CD4-positive, alpha-beta T cell treated with Interleukin-17A for 4 hours (primary cell): Measurements from ENCODE around the gene MTCL1.

Experiments
- DNase-seq: peaks from one replicate; pipeline ENCODE4 v3.0.0-alpha.2; 2020; ENCODE audit warnings: mixed read lengths

The MTCL1 gene

DNA sequence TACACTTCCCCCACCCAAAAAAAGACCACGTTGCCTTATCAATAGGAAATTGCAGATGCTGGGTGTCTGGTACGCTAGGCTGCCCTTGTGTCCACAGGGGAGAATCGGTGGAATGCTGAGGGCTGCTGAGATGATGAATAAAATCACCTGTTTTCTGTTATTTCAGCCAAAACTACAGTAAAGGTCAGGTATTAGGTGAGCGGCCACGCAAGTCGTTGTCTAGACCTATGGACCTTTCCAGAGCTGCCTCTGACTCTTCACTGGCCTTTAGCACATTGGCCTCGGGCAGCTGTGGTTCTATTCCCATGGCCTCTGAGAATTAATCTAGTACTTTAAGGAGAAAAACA, 89.6 kb downstream of the MTCL1 start:
- DNase-seq: no peak

DNA sequence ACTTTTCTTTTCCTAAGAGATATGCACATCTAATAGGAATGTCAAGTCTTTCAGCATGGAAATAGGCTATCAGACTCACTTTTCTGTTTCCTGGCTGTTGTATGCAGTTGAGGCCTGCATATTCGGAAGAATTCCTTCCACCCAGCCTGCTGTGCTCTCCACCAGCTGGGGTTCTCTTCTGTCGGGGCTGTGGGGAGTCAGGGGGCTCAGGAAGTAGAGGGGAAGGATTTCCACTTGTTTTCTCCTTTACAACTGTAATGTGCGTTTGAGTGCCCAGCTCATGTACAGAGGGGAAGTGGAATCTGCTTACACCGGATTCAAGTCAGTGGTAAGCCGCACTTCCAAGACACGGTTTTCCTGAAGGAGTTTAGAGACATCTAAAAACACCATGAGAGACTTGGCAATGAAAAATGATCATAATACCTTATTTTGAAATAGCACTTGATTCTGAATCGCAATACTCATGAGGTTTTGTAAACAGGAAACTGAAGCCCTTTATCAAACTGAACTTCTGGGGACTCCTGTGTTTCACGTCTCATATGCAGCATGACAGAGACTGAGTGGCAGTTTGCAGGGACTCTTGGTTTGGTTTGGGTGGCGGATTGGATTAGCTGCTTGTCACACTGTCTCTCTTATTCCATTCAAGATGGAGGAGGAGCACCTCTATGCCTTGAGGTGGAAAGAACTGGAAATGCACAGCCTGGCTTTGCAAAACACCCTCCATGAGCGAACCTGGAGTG, 90.4 kb downstream of the MTCL1 start:
- no peak for DNase-seq

DNA sequence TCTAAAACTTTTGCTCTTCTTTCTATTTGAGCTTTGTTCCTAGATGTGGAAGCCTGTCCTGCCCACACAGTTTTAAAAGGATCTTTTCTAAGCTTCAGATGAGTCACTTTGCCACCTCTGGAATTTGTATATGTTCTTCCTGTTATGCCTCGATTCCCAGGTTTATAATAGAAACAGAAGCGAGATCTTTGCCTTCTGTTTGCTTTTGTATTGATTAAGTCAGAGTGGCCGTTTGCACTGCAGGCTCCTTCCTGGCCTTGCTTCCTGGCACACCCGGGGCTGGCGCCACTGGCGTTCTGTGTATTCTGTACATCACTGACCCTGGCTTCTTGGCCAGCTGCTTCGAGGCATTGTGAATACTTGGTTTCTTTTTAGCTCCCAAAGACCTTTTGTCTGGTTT, 91.8 kb downstream of the MTCL1 start:
- DNase-seq: no peak

DNA sequence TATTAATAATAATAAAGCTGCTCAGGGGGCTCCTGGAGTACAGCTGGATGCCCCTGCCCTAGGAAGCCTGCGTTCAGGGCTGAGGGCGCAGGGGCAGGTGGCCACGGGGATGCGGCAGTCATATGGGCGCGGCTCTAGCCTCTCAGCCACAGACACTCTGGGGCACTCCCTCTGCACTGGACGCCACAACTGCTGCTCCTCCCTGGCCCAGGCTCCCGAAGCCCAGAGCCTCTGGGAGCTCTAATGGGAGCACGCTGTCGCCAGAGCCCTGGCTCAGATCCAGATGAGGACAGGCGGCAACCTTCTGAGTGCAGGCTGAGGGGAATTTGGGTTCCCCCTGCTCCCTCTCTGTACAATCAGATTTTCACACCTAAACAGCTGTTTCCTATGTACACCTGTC, 93.6 kb downstream of the MTCL1 start:
- no peak for DNase-seq

DNA sequence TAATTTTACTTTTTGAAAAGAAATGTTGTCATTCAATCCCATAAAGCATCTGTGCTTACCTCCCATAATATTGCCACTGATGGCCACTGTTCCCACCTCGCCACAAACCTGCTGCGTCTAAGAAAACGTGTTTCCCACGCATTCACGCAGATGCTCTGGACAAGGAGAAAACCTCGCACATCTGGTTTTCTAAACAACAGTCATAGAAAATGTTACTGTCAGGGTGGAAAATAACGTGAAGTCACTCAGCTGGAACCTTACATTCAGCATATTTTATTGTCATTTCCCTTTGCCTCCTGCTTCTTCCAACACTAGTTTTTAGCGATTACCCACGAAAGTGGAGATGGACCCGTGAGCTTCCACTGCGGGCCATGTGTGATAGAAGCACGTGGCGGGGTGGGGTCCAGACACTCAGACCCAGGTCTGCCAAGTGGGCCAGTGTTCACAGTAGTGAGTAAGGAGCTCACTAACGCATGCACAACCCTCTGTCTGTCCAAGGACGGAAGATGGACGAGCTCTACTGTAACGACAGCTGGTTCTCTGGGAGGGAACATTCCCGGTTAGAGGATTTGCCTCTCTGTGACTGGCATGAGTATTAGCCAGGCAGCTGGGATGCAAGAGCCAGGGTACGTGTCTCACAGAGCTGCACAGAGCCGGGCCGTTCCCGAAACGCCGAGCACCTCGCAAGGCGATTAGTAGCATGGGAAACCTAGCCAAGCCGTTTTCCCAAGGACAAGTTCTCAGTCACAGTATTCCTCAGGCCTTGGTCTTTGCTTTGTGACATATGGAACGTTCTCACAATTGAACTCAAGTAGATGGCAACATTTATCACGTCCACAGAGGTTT, 94.5 kb downstream of the MTCL1 start:
- DNase-seq: no peak

DNA sequence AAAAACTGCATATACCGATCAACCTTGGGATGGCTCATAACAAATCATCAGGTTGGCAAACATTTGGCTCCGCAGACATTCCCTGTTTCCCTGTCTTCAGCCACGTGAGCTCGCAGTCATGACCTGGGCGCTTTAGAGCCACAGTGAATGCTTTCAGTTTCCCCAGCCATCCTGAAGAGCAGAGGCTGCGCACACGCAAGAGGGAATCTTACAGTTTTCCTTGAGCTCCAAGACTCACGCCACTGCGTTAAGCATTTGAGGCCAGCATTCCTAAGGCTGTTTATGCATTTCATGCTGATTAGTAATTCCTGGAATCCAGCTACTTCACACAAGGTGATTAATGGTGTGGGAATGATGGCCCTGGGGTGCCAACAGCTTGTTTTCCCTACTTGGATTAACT, 95.1 kb downstream of the MTCL1 start:
- DNase-seq: no peak

DNA sequence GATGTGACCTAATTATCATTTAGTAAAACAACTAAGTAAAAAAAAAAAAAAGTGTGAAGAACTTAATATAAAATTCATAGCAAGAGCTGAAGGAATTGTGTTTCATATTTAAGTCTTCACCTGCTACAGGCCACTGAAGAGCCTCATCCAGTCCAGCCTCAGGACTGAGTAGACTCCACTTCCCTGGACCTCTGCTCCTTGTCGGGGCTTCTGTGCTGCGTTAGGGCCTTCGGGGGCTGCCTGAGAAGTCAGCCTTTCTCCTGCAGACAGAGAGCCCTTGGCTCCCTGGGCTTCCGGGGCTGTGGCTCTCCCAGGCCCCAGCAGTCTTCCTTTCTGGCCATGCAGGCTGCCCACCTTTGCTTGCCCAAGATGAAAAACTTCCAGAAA, 95.5 kb downstream of the MTCL1 start:
- no peak for DNase-seq

DNA sequence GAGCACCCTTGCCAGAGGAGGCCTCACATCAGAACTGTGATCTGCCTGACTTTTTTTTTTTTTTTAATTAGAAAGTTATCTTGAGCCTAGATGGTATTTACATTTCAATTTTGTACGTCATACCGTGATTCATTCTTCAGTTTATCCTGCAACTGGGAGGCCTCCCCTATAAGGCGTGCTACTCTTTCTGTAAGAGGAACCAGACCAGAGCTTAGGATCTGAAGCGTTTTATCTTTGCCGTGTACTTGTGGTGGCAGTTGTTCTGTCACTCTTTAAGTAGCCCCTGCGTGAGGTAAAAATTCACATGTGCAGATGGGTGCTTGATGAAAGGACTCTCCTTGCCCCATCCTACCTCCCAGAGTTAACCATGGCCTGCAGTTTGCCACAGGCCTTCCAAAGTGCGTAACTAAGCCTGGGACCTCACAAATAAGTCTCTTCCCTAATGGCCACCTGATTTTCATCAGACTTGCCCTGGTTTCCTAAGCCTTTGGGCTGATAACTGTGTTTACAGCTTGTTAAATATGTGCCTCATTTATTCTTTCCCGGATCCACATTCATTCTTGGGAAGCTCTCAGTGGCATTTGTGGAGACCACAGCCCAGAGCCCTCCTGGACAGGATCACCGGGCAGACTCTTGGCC, 96.0 kb downstream of the MTCL1 start:
- DNase-seq: no peak

DNA sequence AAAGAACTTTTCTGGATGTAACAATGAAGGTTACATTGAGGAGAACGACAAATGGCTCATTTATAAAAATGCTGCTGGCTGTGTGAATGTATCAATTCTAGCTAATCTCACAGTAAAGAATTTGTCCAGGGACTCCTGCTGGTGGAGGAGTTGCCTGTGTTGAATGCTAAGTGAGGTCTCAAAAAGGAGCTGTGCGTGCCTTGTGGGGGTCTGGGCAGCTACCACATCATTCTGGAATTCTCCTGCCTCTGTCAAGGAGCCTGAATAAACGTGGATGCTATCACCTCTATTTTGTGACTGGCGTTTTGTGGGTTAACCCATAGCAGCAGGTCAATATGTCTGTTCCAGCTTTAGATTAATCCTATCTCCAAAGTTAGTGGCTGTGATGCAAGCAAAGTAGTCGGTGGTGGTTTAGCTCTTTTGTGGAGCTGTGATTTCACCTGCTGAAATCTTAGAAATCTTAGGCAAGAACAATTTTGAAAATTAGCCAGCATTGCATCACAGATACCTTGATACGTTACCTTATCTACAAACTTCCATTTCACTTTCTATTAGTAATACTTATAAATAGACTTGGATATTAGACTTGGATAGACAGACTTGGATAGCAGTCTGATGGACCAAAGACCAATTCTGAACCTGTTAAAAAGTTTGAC, 96.8 kb downstream of the MTCL1 start:
- no peak for DNase-seq

DNA sequence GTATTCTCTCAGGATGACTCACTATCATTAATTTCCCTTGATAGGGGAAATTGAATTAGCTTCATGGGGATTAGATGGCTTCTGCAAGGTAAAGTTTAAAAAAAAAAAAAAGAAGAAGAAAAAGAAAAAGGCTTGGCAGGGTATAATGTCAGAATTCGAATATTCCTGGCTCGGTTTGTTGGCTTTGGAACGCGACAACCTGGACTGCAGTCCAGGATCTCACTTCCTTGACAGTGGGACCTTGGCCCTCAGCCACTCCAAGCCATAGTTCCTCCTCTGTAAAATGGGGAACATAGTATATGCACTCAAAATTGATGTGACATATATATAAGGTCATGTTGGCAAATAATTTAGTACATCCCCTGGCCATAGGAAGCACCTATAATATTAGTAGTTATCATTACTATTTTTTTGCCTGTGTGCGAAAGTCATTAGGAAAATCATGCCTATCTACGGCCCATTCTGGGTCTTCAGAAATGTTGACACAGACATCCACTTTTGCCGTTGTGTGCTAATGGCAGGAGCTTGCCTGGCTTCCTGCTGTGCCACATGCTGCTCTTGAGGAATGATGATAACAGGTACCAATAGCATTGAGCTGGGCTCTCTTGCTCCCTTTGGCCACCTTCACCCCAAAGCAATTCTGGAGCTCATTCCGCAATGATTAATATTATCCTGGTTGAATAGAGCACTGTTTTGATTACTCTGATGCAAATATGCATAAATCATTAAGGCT, 97.9 kb downstream of the MTCL1 start:
- no peak for DNase-seq

DNA sequence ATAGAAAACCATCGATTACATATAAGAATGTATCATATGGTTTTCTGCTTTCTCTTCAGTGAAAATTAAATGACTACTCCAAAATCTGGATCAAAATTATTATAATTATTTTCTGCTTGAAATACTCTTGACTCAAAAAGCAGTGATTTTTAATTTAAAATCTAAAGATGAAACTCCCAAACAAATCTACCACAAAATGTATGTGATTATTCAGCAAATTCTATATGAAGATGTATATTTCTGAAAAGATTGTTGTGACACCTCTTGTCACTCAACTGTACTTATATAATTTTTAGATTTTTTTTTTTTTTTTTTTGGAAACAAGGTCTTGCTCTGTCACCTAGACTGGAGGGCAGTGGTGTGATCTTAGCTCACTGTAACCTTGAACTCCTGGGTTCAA, 98.6 kb downstream of the MTCL1 start:
- no peak for DNase-seq

DNA sequence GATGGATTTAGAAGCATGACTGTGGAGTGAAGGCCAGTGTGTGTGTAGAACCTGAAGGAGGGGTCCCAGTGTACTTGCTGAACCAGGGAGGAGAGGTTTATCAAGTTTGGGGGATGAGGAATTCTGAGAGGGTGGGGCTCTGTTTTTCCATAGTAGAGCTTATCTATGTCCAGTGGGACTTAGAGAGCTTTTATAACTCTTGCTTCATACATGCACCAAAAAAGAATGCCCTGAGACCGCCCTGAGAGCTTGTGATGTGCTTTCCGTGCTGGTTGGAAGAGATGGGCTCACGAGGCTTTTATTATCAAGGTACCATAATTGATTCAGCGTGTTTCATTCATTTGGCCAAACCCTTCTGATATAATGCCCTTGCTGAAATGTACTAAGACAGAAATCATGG, 100.2 kb downstream of the MTCL1 start:
- DNase-seq: no peak

DNA sequence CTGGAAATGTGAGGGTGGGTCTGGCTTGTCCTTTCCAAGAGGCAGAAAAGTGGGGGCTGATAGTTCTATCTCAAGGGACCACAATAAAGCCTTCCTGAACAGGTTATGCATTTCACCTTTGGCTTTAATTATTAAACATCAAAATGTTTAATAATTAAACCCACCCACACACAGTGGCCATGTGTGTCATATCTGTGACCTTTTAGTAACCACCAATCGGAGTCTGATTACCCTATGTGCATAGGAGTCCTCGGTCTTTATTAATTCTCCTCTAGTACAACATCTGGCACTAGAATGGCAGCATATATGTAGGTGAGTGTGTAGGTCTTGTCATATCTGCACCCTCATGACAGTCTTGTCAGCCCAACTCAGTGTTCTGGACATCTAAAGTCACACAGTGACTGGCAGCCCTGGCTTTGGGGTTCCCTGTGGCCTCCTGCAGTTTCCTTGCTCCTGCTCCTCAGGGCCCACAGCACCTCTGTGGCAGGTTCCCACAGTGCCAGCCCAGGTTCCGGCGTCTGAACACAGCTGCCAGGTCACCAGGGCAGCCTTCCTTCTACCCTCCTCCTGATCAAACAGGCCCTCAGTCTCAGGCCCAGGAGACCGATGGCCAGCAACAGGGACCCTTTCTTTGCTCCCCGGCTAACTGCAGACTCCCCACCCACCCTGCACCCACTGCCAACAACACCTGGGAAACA, 100.9 kb downstream of the MTCL1 start:
- no peak for DNase-seq

DNA sequence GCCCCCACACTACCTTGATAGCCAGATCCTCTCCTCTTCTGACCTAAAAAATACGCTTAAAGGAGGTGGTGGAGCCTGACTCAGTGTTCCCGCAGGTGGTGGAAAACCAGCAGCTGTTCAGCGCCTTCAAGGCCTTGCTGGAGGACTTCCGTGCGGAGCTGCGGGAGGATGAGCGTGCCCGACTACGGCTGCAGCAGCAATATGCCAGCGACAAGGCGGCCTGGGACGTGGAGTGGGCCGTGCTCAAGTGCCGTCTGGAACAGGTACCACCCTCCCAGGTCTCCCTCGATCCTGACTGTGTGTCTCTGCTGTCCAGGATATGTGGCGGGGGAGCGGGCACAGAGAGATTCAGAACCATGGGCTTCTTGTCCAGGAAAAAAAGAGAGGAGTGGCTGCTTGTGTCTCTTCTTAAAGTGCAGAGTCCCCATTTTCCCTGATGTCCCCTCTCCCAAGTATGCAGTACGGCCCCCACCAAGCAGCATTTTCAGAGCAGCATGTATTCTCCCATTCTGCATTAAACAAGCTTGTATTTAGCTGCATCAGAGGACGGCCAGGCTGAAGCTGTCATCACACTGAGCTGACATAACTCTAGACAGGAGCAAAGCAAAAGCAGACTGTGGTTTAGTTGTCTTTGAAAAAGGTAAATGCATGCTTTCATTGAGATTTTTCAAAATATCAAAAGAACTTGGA, 101.6 kb downstream of the MTCL1 start:
- no peak for DNase-seq

DNA sequence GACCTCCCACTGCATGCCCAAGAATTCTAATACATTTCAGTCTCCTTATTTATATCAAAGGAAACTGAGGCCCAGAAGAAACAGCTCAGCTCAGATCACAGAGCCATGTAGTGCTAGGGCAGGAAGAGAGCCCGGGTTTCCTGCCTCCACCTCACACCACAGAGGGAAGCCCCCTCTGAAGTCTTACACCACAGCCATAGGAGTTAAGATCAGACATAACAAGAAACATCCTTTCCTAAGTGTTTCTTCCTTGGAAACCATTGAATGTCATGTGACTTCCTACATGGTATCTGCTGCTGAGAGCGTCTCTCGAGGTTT, 102.1 kb downstream of the MTCL1 start:
- no peak for DNase-seq

DNA sequence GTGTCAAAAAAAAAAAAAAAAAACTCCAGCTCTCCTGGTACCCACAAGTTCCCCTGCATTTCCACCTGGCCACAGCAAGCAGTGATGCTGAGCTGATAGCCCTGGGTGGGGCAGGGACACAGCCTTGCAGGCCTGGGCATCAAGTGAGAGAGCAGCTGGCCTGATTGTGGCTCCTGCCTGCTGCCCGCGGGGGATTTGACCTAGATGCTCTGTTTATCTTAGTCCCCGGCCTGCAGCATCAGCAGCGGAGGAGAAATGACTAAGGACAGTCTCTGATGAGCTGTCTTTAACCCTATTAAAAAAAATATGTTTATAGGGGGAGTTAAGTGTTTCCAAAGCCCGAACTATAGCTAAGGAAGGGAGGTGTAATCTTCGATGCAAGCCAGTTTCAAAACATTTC, 102.6 kb downstream of the MTCL1 start:
- no peak for DNase-seq

DNA sequence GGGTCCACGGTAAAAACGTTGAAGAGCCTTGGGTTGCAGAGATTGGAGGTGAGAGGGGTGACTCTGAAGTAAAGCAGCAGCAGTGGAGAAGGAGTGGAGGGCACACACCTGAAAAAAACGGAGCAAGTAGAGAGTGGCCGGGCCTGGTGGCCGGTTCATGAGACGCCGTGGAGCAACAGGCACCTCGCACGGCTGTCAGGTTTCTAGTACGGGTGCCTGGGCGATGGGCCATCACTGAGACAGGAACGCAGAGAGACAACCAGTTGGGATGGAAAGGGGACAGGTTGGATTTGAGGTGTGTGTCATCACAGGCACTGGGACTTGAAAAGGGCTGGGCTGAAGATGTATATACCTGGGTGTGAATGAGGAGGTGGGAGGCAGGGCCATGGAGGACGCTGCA, 104.2 kb downstream of the MTCL1 start:
- DNase-seq: no peak

DNA sequence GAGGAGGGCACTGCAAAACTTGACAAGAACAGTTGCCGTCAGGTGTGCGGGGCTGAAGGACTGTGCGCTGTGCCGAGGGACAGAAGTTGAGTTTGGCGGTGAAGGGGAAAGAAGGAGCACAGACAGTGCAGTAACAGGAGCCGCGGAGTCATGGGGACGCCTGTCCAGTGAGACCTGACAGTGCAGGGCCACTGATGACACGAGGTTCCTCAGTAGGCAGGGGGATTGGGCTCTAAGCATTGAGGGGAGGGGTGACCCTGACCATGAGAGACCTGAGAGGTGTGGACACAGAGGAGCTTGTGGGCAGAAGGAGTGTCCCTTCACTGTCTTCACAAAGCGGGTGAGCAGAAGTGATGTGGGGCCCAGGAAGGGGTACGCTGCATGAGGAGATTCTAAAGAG, 104.8 kb downstream of the MTCL1 start:
- DNase-seq: no peak

DNA sequence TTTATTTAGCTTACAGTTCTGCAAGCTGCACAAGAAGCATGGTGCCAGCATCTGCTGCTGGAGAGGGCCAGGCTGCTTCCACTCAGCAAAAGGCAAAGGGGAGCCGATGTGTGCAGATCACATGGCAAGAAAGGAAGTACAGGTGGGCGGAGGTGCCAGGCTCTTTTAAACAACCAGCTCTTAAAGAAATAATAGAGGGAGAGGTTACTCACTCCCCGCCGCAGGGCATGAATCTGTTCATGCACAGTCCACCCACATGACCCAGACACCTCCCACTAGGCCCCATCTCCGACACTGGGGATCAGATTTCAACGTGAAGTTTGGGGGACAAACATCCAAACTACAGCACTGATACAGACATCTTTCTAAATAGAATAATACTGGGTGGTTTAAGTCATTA, 105.8 kb downstream of the MTCL1 start:
- DNase-seq: no peak

DNA sequence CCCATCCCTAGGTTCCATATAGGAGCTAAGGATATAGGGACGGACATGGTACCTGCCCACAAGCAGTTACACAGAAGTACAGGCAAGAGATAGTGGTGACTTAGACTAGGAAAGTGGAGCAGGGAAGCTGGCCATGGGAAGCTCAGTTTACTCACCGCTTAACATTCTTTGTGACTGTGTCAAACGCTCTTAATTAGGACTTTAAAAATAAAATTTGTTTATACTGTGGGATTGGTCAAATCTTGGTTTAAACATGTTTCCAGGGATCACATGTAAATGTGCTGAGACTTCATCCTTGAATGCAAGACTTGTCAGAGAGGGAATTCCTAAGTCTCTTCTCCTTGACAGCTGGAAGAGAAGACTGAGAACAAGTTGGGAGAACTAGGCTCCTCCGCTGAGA, 107.3 kb downstream of the MTCL1 start:
- DNase-seq: no peak

DNA sequence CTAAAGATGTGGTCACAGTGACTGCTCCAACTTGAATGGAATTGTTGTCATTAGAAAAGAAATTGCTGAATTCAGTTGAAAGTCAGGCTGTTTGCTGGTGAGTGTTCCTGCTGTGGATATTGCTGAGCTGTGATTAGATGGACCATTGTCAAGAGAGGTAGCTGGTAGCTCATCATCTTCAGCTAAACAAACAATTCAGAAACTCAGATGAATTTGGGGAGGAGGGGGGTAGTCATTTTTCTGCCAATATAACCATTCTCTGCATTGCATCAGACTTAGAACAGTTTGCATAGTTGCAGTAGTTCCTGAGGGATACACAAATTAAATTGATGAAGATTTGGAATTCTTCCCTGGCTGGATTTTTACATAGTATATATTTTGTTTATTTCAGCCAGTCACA, 108.3 kb downstream of the MTCL1 start:
- DNase-seq: no peak

DNA sequence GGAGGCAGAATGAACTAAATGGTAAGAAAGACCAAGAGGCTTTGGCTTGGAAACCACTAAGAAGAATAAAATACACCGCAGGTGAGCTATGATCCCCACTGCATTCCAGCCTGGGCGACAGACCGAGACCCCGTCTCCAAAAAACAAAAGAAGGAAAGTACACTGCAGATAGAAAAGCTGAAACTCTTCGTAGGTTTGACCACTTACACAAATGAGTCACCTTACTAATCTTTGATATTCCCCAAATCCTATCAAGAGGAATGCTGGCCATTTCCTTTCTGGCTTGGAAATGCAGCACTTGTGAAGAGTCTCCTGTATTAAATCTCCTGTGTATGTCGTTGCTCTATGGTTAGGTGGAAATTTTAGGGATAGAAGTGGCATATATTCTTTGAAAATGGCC, 108.8 kb downstream of the MTCL1 start:
- no peak for DNase-seq
